H1 (cell line): ENCODE results near the gene KIZ. TPM values are rescaled to one million over a fixed set of nuclear protein-coding genes. Genes with fewer than 3 reads are reported as not detected.

Experiments
- PHF8 ChIP-seq: fragments of 200-600 bp; sonication (generic); conservative IDR thresholded peaks from 2 replicates; pipeline ENCODE4 v1.7.1; 2012; ENCODE audit warnings: low read depth, mild to moderate bottlenecking, inconsistent platforms, low read length, moderate library complexity
- SIRT6 ChIP-seq: IDR thresholded peaks from one replicate; pipeline ENCODE4 v1.7.1; 2012; ENCODE audit warnings: low read length, inconsistent platforms
- SP1 ChIP-seq: IDR thresholded peaks from 2 replicates; pipeline ENCODE4 v1.6.1; 2011; ENCODE audit warnings: low read depth, low read length
- SRF ChIP-seq: IDR thresholded peaks from 2 replicates; pipeline ENCODE4 v1.6.1; 2011; ENCODE audit warnings: mild to moderate bottlenecking, low read depth, low read length, moderate library complexity
- SUZ12 ChIP-seq: fragments of 200-600 bp; sonication (generic); IDR thresholded peaks from 2 replicates; pipeline ENCODE4 v1.6.1; 2012; ENCODE audit warnings: mild to moderate bottlenecking, inconsistent platforms, low read length, moderate library complexity, mixed read lengths
- polyA plus RNA-seq, 7 experiments: library from polyadenylated mRNA; depleted of rRNA in 3 of 7; stranded (reverse) in 5 of 7; unstranded in 2 of 7; fragments of >200 nt in 5 of 7; fragments of 200-250 nt in 2 of 7; gene quantifications; 1 replicate in 5 of 7; 2 replicates in 1 of 7; 4 replicates in 1 of 7; pipeline versions ENCODE4 v1.2.1 to v1.2.3, GENCODE V29; 2011 to 2013; ENCODE audit warnings: missing spikeins in 2 of 7, mixed read lengths in 2 of 7
- total RNA-seq: library from RNA; stranded (reverse); fragmentation: NEBNext Ultra II Directional; extraction: Animal tissue kit (Norgen Biotek cat#: 25700); gene quantifications from 2 replicates; pipeline ENCODE4 v1.2.1, GENCODE V29; 2021
- TF ChIP-seq, protein P1 (sequence below), 3 experiments: IDR thresholded peaks; 1 replicate in 2 of 3; 2 replicates in 1 of 3; pipeline versions ENCODE4 v1.5.1 to v1.6.1; 2011; ENCODE audit warnings: low read length in 3 of 3, mild to moderate bottlenecking in 3 of 3, inconsistent platforms in 2 of 3, low read depth in 1 of 3, moderate library complexity in 1 of 3; ENCODE audit not compliant: insufficient read depth in 1 of 3; ENCODE audit errors: control extremely low read depth in 1 of 3
- TF ChIP-seq, protein P2 (sequence below): IDR thresholded peaks from 2 replicates; pipeline ENCODE4 v1.6.1; 2011; ENCODE audit warnings: low read depth, mild to moderate bottlenecking, low read length; ENCODE audit not compliant: insufficient read depth

The KIZ gene
- total and polyA plus RNA-seq, 2 of the 8 experiments (the other 6 are each of a cell fraction or from before 2014, with no cell fraction given), result 13.0 to 51.7 TPM

DNA sequence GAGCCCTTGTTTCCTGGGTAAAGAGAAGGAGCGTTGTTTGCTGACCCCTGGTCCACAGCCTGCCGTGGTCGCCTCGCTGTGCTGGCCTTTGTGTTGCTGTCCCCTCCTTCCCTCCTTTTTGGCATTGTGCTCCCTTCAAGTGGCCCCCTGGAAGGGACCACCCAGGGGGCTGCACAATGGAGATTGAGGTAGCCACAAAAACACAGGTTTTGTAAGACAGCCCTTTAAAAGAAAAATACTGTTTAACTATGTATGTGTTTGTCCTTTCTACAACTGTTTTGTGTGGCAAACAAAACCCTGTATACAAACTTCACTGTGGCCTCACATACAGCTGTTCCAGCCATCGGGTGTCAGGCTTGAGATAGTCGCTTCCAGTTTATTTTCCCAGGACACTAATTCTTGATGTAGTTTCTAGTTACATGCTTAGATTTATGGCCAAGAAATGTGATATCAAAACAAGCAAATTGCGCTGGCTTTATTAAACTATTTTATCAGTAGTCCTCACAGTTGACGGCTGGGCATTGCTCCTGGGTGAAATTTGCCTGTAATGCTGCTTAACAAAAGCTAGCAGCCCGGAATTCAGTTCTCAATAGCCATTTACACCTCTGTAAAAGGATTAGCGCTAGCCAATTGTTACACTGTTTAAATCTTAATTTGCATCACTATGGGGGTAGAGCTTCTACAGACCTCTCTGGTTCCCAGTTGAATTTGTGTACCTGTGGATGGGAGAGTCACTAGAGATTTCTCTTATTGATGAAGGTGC is 64.1 kb downstream of the KIZ start (continued):
- TF ChIP-seq, protein P1, sequence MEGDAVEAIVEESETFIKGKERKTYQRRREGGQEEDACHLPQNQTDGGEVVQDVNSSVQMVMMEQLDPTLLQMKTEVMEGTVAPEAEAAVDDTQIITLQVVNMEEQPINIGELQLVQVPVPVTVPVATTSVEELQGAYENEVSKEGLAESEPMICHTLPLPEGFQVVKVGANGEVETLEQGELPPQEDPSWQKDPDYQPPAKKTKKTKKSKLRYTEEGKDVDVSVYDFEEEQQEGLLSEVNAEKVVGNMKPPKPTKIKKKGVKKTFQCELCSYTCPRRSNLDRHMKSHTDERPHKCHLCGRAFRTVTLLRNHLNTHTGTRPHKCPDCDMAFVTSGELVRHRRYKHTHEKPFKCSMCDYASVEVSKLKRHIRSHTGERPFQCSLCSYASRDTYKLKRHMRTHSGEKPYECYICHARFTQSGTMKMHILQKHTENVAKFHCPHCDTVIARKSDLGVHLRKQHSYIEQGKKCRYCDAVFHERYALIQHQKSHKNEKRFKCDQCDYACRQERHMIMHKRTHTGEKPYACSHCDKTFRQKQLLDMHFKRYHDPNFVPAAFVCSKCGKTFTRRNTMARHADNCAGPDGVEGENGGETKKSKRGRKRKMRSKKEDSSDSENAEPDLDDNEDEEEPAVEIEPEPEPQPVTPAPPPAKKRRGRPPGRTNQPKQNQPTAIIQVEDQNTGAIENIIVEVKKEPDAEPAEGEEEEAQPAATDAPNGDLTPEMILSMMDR (IDR thresholded peaks at IDR 0.05; ENCODE audit: control extremely low read depth in 1 of 3, insufficient read depth in 1 of 3, low read depth in 1 of 3, low read length in 3 of 3), result no peak
- TF ChIP-seq SUZ12 (no peak), SIRT6 (no peak), SRF (no peak), SP1 (peak; percentile 89), PHF8 (no peak)
- TF ChIP-seq, protein P2, sequence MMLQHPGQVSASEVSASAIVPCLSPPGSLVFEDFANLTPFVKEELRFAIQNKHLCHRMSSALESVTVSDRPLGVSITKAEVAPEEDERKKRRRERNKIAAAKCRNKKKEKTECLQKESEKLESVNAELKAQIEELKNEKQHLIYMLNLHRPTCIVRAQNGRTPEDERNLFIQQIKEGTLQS, result no peak
